Fibroblast of villous mesenchyme (primary cell): ENCODE data around the gene MKNK2. TPM values are rescaled to one million over a fixed set of nuclear protein-coding genes. Genes with fewer than 3 reads are reported as not detected.

ENCODE experiments used
- DNase-seq: peaks from one replicate; pipeline ENCODE4 v3.0.0-alpha.2; 2010; ENCODE audit warnings: low read depth
- H3K4me3 ChIP-seq: 2 replicates; pipeline ENCODE4 v1.5.1; 2011; ENCODE audit warnings: low read depth, mild to moderate bottlenecking, low read length
- CTCF ChIP-seq: IDR thresholded peaks from 2 replicates; pipeline ENCODE4 v1.5.1; 2012; ENCODE audit warnings: low read depth, mild to moderate bottlenecking, low read length; ENCODE audit not compliant: insufficient read depth
- total RNA-seq: library from RNA; depleted of rRNA; stranded (reverse); fragments of >200 nt; gene quantifications from 2 replicates; pipeline ENCODE4 v1.2.3, GENCODE V29; 2012

MKNK2 gene
- total RNA-seq, 1 donor = 59.2 TPM

- peak; percentile 98 for DNase-seq
- TF ChIP-seq CTCF = no peak
- H3K4me3 ChIP-seq = peak overlapping the region; percentile 66
Measured at GRCh38 chr19:2061495-2062388, 10.7 kb upstream of the MKNK2 start.

- DNase-seq = peak; percentile 87
- no peak for TF ChIP-seq CTCF
- peak overlapping the region; percentile 52 for H3K4me3 ChIP-seq
Measured at GRCh38 chr19:2060884-2061494, 9.9 kb upstream of the MKNK2 start.

- DNase-seq = peak; percentile 88
- TF ChIP-seq CTCF = no peak
- H3K4me3 ChIP-seq = peak overlapping the region; percentile 21
Measured at GRCh38 chr19:2059422-2060201, 8.6 kb upstream of the MKNK2 start.

DNA sequence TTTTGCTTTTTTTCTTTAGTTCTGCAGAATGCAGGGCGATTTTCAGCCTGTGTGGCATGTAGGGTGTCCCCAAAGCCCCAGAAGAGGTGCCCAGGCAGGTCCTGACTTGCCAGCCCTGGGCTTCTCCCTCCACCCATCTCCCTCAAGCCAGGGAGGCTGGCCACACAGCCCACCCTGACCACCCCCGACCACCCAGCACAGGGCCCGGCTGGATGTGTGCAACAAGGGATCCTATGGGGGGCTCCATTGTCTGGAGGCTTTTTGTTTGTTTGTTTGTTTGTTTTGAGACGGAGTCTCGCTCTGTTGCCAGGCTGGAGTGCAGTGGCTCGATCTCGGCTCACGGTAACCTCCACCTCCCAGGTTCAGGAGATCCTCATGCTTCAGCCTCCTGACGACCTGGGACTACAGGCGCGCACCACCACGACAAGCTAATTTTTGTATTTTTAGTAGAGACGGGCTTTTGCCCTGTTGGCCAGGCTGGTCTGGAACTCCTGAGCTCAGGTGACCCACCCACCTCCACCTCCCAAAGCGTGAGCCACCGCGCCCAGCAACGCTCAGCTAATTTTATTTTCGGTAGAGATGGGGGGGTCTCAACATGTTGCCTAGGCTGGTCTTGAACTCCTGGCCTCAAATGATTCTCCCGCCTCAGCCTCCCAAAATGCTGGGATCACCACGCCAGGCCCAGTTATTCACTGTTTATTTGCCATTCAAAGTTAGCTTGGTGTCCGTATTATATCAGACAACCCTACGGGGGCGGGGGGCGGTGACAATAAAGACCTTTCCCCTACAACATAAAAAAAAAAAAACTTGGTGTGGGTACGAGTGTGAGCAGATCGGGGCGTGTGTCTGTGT is 7.8 kb upstream of the MKNK2 start:
- no peak overlapping the region for H3K4me3 ChIP-seq
- TF ChIP-seq CTCF = no peak
- no peak for DNase-seq

- no peak for DNase-seq
- no peak overlapping the region for H3K4me3 ChIP-seq
- no peak for TF ChIP-seq CTCF
Measured at GRCh38 chr19:2057484-2058469, 6.7 kb upstream of the MKNK2 start.
